Esophagus muscularis mucosa (tissue), 4 donors: ENCODE data around the gene ATAD3B. TPM values are rescaled to one million over a fixed set of nuclear protein-coding genes. Genes with fewer than 3 reads are reported as not detected.

Source experiments
- DNase-seq: peaks from one replicate; pipeline ENCODE4 v3.0.0-alpha.2; 2017; ENCODE audit errors: extremely low spot score
- H3K27ac ChIP-seq, 4 donors: fragments of 200-600 bp; sonication (generic); replicated peaks in 1 of 4; 1 replicate in 3 of 4; 2 replicates in 1 of 4; pipeline ENCODE4 v1.5.1; 2016 to 2019; ENCODE audit warnings: mild to moderate bottlenecking in 1 of 4
- H3K27me3 ChIP-seq, 4 donors: fragments of 200-600 bp; sonication (generic); one replicate each; pipeline versions ENCODE4 v1.5.1 to v1.6.0; 2016 to 2019
- H3K36me3 ChIP-seq, 4 donors: fragments of 200-600 bp; sonication (generic); one replicate each; pipeline ENCODE4 v1.5.1; 2016 to 2019
- H3K4me1 ChIP-seq, 4 donors: fragments of 200-600 bp; sonication (generic); one replicate each; pipeline ENCODE4 v1.5.1; 2016 to 2019
- H3K4me3 ChIP-seq, 4 donors: fragments of 200-600 bp; sonication (generic); 1 replicate in 2 of 4; 2 replicates in 2 of 4; pipeline ENCODE4 v1.5.1; 2016 to 2019; ENCODE audit warnings: mild to moderate bottlenecking in 4 of 4, moderate library complexity in 1 of 4
- H3K9me3 ChIP-seq, 4 donors: fragments of 200-600 bp; sonication (generic); 1 replicate in 3 of 4; 2 replicates in 1 of 4; pipeline ENCODE4 v1.5.1; 2016 to 2019
- CTCF ChIP-seq, 3 experiments: fragments of 200-600 bp in 2 of 3; fragments of 450-650 bp in 1 of 3; sonication (generic) in 2 of 3; IDR thresholded peaks; one replicate each; pipeline ENCODE4 v1.5.1; 2017 to 2019; ENCODE audit warnings: antibody characterized with exemption in 3 of 3, mild to moderate bottlenecking in 2 of 3, moderate library complexity in 1 of 3
- EP300 ChIP-seq: sonication (generic); formaldehyde crosslinking; IDR thresholded peaks from one replicate; pipeline ENCODE4 v1.6.1; 2017; ENCODE audit warnings: antibody characterized with exemption
- POLR2A ChIP-seq: fragments of 450-650 bp; IDR thresholded peaks from one replicate; pipeline ENCODE4 v1.6.1; 2017; ENCODE audit warnings: antibody characterized with exemption, moderate library complexity, mild to moderate bottlenecking, low read depth
- POLR2AphosphoS5 ChIP-seq, 2 donors: sonication (generic); formaldehyde crosslinking; IDR thresholded peaks; one replicate each; pipeline ENCODE4 v1.6.1; 2017; ENCODE audit warnings: antibody characterized with exemption in 2 of 2
- WGBS: methylation state at CpG from one replicate; pipeline ENCODE4 v1.1.5; 2018; 5-methylcytosine and 5-hydroxymethylcytosine counted together
- intact Hi-C: fragments of 100-400 bp; cut with DNase I; formaldehyde crosslinking; loops from one replicate; pipeline ENCODE4 v1.15.1; 2023
- total RNA-seq, 4 donors: library from RNA; depleted of rRNA; stranded (reverse); fragments of >200 nt; gene quantifications; one replicate each; pipeline versions ENCODE4 v1.1.0 to v1.2.1, GENCODE V29; 2016

ATAD3B gene
- total RNA-seq, 4 donors from 2014 or later, result 9.7 to 14.9 (median 10.0) TPM

GRCh38 chr1:1542766-1543705, 71.5 kb downstream of the ATAD3B start:
- intact Hi-C loops, result no loop called here
- WGBS, result 89% methylated on average over 29 of the region's 45 CpGs

GRCh38 chr1:1543706-1544099, 72.1 kb downstream of the ATAD3B start:
- Histone ChIP-seq H3K4me1 (peaks cover 21 to 41% (median 27%) of the 10 kb centered on the region in 4 donors), H3K9me3 (no peaks in the 10 kb centered on the region), H3K36me3 (peaks cover 7 to 42% (median 31%) of the 10 kb centered on the region in 4 donors), H3K27ac (no peak overlapping the region), H3K27me3 (no peaks in the 10 kb centered on the region), H3K4me3 (no peak overlapping the region)
- intact Hi-C loops, result no loop called here
- TF ChIP-seq EP300, result no peak
- TF ChIP-seq POLR2AphosphoS5 (IDR thresholded peaks at IDR 0.05), result no peak
- no peak for TF ChIP-seq POLR2A
- no peak for TF ChIP-seq CTCF (IDR thresholded peaks at IDR 0.05)
- 88% methylated on average over 17 of the region's 19 CpGs for WGBS
- no peak for DNase-seq

More at GRCh38 chr1:1542766-1543705, 71.5 kb downstream of the ATAD3B start:
- DNase-seq, result no peak
- Histone ChIP-seq H3K9me3 (no peaks in the 10 kb centered on the region), H3K36me3 (peaks cover 5 to 46% (median 31%) of the 10 kb centered on the region in 4 donors), H3K27me3 (no peaks in the 10 kb centered on the region), H3K4me1 (peaks cover 28 to 48% (median 31%) of the 10 kb centered on the region in 4 donors), H3K4me3 (no peak overlapping the region), H3K27ac (no peak overlapping the region)
- no peak for TF ChIP-seq CTCF (IDR thresholded peaks at IDR 0.05)
- TF ChIP-seq POLR2AphosphoS5 (IDR thresholded peaks at IDR 0.05), result no peak
- no peak for TF ChIP-seq EP300
- TF ChIP-seq POLR2A, result no peak

GRCh38 chr1:1544544-1544943, 73.0 kb downstream of the ATAD3B start:
- H3K27ac ChIP-seq, result no peak overlapping the region
- intact Hi-C loops, result no loop called here
- peaks cover 13 to 33% (median 20%) of the 10 kb centered on the region in 4 donors for H3K4me1 ChIP-seq
- peaks cover 8 to 42% (median 31%) of the 10 kb centered on the region in 4 donors for H3K36me3 ChIP-seq
- no peak overlapping the region for H3K4me3 ChIP-seq
- DNase-seq, result no peak
- 90% methylated on average over 9 of the region's 10 CpGs for WGBS
- H3K9me3 ChIP-seq, result no peaks in the 10 kb centered on the region
- no peak for TF ChIP-seq CTCF (IDR thresholded peaks at IDR 0.05)
- TF ChIP-seq POLR2A, result no peak
- no peak for TF ChIP-seq EP300
- no peak for TF ChIP-seq POLR2AphosphoS5 (IDR thresholded peaks at IDR 0.05)
- H3K27me3 ChIP-seq, result no peaks in the 10 kb centered on the region

Other genes with a start within 250 kb of the ATAD3B start
- 100 to 1,000 TPM in 3 of 4 donors, 10 to 100 TPM in 1; 88.5 to 125 (median 107) TPM for gene SDF4, start 239.8 kb upstream of the ATAD3B start, total RNA-seq
- gene B3GALT6, start 239.5 kb upstream of the ATAD3B start, total RNA-seq, result 10 to 100 TPM; 10.4 to 24.6 (median 21.0) TPM
- gene C1QTNF12, start 225.0 kb upstream of the ATAD3B start, total RNA-seq, result under 1 TPM in 2 of 4 donors, not detected in 2; 0.33 to 0.52 TPM
- 10 to 100 TPM; 34.9 to 61.4 (median 49.5) TPM for gene UBE2J2, start 197.9 kb upstream of the ATAD3B start, total RNA-seq
- gene SCNN1D, start 191.3 kb upstream of the ATAD3B start, total RNA-seq, result 1 to 10 TPM in 3 of 4 donors, under 1 TPM in 1; 0.83 to 4.1 (median 1.9) TPM
- gene ACAP3, start 163.8 kb upstream of the ATAD3B start, total RNA-seq, result 10 to 100 TPM; 34.8 to 63.2 (median 47.4) TPM
- 10 to 100 TPM; 10.3 to 24.7 (median 21.7) TPM for gene PUSL1, start 163.2 kb upstream of the ATAD3B start, total RNA-seq
- 100 to 1,000 TPM in 1 of 4 donors, 10 to 100 TPM in 3; 75.9 to 121 (median 87.8) TPM for gene INTS11, start 147.1 kb upstream of the ATAD3B start, total RNA-seq
- gene CPTP, start 147.0 kb upstream of the ATAD3B start, total RNA-seq, result 10 to 100 TPM; 15.4 to 44.9 (median 31.5) TPM
- under 1 TPM in 2 of 4 donors, not detected in 2; 0.17 to 0.32 TPM for gene TAS1R3, start 140.5 kb upstream of the ATAD3B start, total RNA-seq
- gene DVL1, start 122.3 kb upstream of the ATAD3B start, total RNA-seq, result 100 to 1,000 TPM in 2 of 4 donors, 10 to 100 TPM in 2; 66.9 to 141 (median 114) TPM
- gene MXRA8, start 113.2 kb upstream of the ATAD3B start, total RNA-seq, result 100 to 1,000 TPM in 2 of 4 donors, 10 to 100 TPM in 2; 68.5 to 129 (median 87.2) TPM
- gene AURKAIP1, start 96.6 kb upstream of the ATAD3B start, total RNA-seq, result 100 to 1,000 TPM in 3 of 4 donors, 10 to 100 TPM in 1; 98.4 to 152 (median 117) TPM
- 100 to 1,000 TPM in 2 of 4 donors, 10 to 100 TPM in 2; 73.4 to 136 (median 108) TPM for gene CCNL2, start 72.4 kb upstream of the ATAD3B start, total RNA-seq
- gene MRPL20, start 64.5 kb upstream of the ATAD3B start, total RNA-seq, result 100 to 1,000 TPM; 144 to 175 (median 155) TPM
- 10 to 100 TPM in 2 of 4 donors, 1 to 10 TPM in 2; 8.1 to 19.2 (median 9.8) TPM for gene ANKRD65, start 50.5 kb upstream of the ATAD3B start, total RNA-seq
- 100 to 1,000 TPM in 2 of 4 donors, 10 to 100 TPM in 2; 99.7 to 168 (median 116) TPM for gene VWA1, start 36.1 kb upstream of the ATAD3B start, total RNA-seq
- 1 to 10 TPM in 1 of 4 donors, under 1 TPM in 3; 0.32 to 2.4 (median 0.58) TPM for gene ATAD3C, start 22.1 kb upstream of the ATAD3B start, total RNA-seq
- 10 to 100 TPM; 18.3 to 29.3 (median 25.2) TPM for gene ATAD3A, start 40.4 kb downstream of the ATAD3B start, total RNA-seq
- 10 to 100 TPM in 2 of 4 donors, 1 to 10 TPM in 2; 8.7 to 22.1 (median 13.9) TPM for gene TMEM240, start 68.9 kb downstream of the ATAD3B start, total RNA-seq
- 100 to 1,000 TPM in 2 of 4 donors, 10 to 100 TPM in 2; 78.7 to 134 (median 112) TPM for gene SSU72, start 103.1 kb downstream of the ATAD3B start, total RNA-seq
- gene FNDC10, start 128.4 kb downstream of the ATAD3B start, total RNA-seq, result 1 to 10 TPM in 1 of 4 donors, under 1 TPM in 2, not detected in 1; 0.50 to 1.9 (median 0.84) TPM
- 10 to 100 TPM; 33.6 to 99.9 (median 74.6) TPM for gene MIB2, start 143.7 kb downstream of the ATAD3B start, total RNA-seq
- 10 to 100 TPM in 3 of 4 donors, 1 to 10 TPM in 1; 3.2 to 19.5 (median 14.0) TPM for gene MMP23B, start 160.4 kb downstream of the ATAD3B start, total RNA-seq
- gene CDK11B, start 187.2 kb downstream of the ATAD3B start, total RNA-seq, result 10 to 100 TPM; 27.2 to 68.9 (median 33.0) TPM
- 10 to 100 TPM; 25.7 to 65.0 (median 35.6) TPM for gene SLC35E2B, start 221.0 kb downstream of the ATAD3B start, total RNA-seq